Hepatic stellate cell (primary cell): ENCODE results near the gene RFK.
"Not testable (repeated sequence)": the region's sequence is repeated elsewhere in the genome, so short reads cannot be mapped to it uniquely, and the experiment has no call there.

ENCODE experiments used
- DNase-seq: peaks from one replicate; pipeline ENCODE4 v3.0.0; 2011; ENCODE audit warnings: low spot score

RFK gene

DNA sequence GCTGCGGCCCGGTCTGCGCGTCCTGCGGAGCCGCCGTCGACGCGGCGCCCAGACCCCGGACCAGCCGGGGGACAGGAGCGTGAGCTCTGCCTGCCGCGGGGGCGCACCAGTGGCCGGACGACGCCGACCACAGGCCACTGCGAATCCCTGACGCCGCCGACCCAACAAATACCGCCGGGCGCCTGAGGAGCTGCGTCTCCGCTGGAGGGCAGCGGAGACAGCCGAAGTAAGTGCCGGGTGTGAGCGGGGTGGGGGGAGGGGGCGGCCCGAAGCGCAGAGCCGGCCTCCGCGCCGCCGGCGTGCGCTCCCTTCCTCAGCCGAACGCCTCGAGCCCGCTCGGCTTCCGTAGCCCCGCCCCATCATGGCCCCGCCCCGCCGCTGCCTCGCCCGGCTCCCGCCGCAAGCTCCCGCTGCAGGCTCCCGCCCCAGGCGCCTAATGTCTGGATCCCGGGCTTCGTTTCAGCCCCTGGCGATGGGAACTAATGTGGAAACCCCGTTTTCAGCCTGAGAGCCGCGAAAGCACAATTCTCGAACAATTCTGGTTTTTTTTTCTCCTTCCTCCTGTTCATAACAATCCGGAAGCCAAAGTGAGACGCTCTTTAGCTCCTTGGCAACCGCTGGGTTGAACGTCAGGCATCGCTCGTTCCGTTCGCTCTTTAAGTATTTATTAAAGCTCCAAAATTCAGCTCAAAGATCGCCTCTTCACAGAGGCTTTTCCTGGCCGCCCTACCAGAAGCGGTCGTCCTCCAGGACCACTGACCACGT is at the start of gene RFK:
TSS of gene RFK (minus strand) at position 232 of the 765 bp plus-strand sequence. CDS start 255 bp downstream, outside the sequence.
- peak; percentile 86 for DNase-seq

DNA sequence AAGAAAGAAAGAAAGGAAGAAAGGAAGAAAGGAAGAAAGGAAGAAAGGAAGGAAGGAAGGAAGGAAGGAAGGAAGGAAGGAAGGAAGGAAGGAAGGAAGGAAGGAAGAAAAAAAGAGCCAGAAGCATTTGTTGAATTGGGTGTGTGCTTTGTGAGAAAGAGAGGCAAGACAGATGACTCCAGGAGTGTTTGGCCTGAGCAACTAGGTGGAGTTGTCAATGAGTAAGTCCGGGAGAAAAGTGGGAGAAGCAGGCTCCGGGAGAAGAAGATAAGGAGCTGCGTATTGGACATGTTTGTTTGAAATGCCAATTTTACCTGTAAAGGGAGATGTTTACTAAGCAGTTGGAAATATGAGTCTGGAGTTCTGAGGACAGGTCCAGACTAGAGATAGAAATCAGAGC is 49.7 kb upstream of the RFK start:
- no peak for DNase-seq

DNA sequence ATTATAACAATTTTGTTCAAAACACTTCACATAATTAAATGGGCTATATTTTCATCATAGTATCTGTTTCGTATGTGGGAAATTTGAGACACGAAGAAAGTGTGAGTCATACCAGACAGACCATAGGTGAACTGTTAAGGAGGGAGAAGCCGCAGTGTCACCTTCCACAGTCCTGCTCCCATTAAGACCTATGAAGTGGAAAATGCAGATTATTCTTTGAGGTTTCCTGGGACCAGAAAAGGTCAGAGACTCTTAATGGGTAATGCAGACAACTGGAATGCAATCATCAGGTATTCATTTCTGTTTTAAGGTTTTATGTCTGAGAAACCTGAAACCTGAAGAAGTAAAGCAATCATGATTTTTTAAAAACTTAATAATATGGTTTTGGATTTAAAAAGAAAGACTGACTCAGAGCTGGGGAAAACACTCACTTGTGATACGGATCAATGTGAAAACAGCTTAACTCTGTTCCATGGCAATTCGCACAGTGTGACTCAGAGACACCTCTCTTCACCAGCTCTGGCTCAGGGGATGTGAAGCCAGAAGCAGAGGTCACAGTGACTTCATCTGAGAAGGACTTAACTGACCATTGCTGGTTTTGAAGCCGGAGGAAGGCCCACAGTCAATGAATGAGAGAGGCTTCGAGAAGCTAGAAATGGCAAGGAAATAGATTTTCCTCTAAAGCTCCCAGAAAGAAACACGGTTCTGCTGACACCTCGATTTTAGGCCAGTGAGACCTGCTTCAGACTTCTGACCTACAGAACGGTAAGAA is 47.5 kb upstream of the RFK start:
- DNase-seq, result no peak

DNA sequence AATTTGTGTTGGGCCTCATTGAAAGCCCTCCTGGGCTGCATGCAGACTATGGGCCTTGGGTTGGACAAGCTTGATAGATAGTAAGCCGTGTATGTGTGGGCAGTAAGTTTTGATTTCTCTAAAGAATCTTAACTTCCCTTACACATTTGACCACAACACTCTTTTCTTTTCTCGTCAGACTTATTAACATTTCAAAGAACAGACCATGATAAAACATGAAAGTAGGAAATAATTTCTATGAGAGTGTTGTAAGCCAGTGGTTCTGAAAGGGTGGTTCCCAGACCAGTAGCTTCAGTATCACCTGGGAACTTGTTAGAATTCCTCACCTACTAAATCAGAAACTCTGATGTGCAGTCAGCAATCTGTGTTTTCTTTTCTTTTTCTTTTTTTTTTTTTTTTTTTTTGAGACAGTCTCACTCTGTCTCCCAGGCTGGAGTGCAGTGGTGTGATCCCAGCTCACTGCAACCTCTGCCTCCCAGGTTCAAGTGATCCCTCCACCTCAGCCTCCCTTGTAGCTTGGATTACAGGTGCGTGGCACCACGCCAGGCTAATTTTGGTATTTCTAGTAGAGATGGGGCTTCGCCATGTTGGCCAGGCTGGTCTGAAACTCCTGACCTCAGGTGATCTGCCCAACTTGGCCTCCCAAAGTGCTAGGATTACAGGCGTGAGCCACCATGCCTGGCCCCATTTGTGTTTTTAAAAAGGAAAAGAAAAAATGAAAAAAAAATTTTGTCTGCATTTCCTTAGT is 44.8 kb upstream of the RFK start:
- no peak for DNase-seq

DNA sequence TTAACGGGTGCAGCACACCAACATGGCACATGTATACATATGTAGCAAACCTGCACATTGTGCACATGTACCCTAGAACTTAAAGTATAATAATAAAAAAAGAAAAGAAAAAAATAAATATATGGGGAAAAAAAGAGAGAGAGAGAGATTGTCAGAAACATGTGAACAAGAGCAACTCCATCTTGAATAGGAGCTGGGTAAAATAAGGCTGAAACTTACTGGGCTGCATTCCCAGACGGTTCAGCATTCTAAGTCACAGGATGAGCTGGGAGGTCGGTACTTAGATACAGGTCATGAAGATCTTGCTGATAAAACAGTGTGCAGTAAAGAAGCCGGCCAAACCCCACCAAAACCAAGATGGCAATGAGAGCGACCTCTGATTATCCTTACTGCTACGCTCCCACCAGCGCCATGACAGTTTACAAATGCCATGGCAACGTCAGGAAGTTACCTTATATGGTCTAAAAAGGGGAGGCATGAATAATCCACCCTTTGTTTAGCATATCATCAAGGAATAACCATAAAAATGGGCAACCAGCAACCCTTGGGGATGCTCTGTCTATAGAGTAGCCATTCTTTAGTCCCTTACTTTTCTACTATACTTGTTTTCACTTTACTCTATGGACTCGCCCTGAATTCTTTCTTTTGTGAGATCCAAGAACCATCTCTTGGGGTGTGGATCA is 42.9 kb upstream of the RFK start:
- not testable (repeated sequence) for DNase-seq

DNA sequence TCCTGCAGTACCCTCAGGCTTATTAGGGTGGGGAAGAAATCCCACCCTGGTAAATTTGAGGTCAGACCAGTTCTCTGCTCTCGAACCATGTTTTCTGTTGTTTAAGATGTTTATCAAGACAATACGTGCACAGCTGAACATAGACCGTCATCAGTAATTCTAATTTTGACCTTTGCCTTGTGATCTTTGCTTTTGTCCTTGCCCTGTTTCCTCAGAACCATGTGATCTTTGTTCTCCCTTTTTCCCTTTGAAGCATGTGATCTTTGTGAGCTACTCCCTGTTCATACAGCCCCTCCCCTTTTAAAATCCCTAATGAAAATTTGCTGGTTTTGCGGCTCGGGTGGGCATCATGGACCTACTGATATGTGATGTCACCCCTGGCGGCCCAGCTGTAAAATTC is 40.7 kb upstream of the RFK start:
- not testable (repeated sequence) for DNase-seq

DNA sequence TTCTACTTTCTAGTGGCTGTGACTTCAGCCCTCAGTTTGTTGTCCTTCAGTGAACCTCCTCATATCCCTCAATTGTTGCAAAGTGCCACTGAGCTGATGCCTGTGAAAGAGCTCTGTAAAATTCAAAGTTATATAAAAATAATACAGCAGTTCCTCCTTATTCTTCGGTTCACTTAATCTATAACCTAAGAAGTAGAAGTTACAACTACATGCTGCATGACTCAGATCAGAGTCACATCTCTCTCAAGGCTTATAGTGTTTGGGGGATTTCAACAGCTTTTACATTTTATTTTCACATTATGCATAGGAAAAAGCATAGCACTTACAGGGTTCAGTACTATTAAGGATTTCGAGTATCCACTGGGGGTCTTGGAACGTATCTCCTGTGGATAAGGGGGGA is 39.6 kb upstream of the RFK start:
- DNase-seq, result no peak

DNA sequence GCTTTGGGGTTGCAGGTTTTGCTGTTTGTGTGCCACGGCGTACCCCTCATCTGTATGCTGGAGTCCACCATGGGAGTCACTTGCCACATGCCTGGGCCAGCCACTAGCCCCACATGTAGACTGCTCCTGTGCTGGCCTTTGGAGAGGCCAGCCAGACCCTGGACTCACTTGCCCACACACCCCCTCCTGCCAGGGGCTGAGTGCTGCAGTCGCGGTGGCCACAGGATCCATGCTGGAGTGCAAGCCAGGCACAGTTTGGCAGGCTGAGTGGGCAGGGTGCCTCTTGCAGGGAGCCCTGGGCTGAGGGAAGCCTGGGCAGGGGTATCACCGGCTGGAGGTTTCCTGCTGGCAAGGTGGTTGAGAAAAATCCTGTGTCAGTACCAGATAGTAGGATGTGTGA is 39.2 kb upstream of the RFK start:
- no peak for DNase-seq

DNA sequence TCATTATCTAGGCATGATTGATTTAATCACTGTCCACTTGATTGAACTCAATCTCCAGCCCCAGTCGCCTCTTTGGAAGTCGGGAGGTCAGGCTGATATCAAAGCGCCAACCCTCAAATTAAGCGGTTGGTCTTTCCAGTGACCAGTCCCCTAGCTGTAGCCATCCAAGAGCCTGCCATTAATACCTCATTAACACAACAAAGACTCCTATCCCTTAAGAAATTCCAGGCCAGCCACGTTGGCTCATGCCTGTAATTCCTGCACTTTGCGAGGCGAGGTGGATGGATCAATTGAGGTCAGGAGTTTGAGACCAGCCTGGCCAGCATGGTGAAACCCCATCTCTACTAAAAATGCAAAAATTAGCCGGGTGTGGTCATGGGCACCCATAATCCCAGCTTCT is 37.4 kb upstream of the RFK start:
- no peak for DNase-seq

DNA sequence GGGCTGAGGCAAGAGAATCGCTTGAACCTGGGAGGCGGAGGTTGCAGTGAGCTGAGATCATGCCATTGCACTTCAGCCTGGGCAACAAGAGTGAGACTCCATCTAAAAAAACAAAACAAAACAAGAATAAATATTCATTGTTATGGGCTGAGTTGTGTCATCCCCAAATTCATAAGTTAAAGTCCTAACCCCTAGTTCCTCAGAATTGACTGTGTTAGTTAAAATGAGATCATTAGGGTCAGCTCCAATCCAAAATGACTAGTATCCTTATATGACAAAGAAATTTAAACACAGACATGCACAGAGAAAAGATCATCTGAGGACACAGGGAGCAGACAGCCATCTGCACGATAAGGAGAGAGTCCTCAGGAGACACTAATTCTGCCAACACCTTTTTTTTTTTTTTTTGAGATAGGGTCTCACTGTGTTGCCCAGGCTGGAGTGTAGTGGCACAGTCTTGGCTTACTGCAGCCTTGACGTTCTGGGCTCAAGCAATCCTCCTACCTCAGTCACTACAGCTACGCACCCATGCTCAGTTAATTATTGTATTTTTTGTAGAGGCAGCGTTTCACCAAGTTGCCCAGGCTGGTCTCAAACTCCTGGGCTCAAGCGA is 32.7 kb upstream of the RFK start:
- DNase-seq, result no peak

DNA sequence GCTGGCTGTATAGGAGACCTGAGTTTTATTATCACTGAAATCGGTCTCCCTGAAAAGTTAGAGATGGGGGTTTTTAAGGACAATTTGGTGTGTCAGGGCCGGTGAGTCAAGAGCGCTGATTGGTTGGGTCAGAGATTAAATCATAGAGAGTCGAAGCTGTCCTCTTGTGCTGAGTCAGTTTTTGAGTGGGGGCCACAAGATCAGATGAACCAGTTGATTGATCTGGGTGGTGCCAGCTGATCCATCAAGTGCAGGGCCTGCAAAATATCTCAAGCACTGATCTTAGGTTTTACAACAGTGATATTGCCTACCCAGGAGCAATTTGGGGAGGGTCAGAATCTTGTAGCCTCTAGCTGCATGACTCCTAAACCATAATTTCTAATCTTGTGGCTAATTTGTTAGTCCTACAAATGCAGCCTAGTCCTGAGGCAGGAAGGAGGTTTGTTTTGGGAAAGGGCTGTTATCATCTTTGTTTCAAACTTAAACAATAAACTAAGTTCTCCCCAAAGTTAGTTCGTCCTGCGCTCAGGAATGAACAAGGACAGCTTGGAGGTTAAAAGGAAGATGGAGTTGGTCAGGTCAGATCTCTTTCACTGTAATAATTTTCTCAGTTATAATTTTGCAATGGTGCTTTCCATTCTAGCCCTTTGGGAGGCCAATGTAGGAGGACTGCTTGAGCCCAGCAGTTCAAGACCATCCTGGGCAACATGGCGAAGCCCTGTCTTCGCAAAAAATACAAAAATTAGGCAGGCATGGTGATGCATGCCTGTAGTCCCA is 31.6 kb upstream of the RFK start:
- DNase-seq, result no peak

DNA sequence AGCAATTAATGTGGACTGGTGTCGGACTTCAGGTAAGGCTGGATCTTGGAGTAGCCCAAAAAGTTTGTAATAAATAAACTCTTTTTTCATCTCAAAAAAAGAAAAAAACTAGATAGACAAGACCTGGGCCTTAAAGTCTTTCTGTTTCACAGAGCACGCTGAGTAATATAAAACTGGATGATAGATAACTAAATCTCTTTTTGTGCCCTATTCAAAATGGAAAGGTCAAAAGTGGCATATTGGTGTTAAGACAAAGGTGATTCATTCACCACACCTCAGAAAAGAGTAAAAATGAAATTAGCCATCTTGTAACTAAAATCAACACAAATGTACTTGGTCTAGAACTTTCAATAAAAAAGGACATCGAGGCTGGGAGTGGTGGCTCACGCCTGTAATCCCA is 30.3 kb upstream of the RFK start:
- DNase-seq, result no peak

DNA sequence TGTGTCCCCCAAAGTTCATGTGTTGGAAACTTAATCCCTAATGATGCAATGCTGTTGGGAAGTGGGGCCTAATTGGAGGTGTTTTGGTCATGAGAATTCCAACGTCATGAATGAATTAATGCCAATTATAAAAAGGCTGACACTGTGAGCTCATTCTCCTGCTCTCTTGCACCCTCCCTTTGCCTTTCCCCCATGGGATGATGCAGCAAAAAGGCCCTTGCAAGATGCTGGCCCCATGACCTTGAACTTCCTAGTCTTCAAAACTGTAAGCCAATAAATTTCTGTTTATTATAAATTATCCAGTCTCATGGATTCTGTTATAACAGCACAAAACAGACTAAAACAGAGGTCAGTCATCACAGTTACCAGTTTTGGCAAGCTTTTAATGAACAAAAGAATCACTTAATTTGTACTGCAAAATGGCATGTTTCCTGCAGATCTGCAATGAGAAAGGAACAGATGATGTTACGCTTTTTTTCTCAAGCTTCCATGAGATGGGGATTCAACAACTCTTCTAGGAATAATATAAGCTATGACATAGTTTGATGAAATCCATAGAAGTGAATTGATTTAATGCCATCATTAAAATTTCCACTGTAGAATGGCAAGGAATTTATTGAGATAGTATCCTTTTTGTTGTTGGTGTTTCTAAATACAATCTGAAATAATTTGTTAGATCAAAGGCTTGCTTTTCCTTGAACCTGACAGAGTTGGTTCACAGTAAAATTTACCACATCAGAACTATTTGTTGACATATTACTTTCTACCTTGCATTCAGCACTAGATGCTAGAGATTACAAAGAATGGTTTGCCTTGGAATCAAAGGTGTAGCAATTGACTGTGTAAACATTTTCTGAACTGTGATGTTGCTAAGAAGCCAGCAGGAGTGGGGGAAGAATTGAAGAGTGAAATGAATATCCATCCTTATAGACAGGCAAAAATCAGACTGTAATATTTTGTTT is 29.3 kb upstream of the RFK start:
- no peak for DNase-seq

DNA sequence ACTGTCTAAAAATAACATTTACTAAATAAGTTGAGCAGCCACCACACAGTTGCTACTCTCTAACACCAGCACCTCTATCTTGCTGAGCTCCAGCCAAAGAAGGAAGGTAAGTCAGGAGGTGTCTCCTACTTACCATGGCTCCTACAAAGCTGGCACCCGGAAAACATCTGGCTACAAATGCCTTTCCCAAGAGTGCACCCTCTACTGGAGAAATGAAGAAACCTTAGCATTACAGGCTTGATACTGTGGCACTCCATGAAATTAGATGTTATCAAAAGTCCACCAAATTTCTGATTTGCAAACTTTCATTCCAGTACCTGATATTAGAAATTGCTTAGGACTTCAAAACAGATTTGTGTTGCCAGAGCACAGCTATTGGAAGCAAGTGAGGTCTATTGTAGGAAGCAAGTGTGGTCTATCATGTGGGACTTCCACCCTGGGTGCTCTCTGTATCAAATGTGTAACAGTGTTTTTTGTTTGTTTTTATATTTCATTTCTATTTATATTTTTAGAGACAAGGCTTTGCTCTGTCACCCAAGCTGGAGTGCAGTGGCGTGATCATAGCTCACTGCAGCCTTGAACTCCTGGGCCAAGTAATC is 25.7 kb upstream of the RFK start:
- peak; percentile 21 for DNase-seq

DNA sequence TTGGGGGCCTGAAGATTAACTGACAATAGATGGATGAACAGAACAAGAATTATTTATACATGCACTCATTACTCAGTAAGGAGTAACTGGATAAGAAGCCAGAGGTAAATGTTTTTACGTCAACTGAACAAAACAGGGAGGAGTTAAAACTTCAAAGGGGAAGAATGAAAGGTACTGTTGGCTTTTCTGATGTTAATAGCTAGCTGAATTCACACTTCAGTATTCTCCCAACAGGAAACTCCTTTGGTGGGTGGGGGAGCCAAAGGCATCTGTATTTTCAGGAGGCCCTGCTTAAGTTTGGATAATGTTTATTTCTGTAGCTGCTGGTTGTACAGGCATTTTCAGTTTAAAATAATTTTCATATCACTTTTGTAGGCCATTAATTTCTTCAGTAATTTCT is 23.2 kb upstream of the RFK start:
- DNase-seq, result no peak

DNA sequence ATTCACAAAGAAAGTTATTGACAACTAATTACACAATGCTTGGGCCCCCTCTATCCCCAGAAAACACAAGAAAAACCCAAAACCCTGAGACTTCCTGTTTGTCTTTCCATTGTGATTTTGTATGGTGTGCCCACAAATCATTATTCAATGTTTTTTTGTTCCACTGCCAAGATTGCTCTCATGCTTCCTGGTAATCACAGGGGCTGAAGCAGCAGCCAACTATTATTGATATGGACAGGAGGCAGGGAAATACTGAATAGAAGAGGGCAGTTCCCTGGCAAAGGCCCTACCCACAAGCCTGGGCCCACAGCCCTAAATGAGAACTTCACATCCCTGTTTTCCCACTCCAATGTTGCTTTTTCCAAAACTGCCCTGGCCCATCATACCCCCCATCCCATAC is 21.5 kb upstream of the RFK start:
- DNase-seq, result no peak

DNA sequence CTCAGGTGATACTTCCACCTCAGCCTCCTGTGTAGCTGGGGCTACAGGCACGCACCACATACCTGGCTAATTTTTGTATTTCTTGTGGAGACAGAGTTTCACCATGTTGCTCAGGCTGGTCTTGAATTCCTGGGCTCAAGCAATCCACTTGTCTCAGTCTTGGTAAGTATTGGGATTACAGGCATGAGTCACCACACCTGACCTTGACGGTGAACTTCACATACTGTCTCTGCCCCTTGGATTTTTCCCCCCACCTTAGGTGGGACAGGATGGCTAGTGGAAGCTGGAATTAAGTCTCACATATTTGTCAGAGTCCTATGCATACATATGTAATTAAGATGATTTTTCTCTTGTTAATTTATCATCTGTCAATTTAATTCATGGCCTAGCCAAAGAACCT is 20.9 kb upstream of the RFK start:
- DNase-seq, result no peak

DNA sequence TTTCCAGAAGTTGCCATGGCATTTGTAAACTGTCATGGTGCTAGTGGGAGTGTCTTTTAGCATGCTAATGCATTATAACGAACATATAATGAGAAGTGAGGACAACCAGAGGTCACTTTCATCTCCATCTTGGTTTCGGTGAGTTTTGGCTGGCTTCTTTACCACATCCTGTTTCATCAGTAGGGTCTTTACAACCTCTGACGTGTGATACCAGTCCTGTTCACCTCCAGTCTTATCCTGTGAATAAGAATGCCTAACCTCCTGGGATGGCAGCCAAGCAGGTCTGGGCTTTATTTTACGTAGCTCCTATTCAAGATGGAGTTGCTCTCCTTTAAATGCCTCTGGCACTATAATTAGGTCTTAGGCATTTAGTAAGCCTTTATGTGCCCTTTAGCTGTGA is 20.4 kb upstream of the RFK start:
- no peak for DNase-seq

DNA sequence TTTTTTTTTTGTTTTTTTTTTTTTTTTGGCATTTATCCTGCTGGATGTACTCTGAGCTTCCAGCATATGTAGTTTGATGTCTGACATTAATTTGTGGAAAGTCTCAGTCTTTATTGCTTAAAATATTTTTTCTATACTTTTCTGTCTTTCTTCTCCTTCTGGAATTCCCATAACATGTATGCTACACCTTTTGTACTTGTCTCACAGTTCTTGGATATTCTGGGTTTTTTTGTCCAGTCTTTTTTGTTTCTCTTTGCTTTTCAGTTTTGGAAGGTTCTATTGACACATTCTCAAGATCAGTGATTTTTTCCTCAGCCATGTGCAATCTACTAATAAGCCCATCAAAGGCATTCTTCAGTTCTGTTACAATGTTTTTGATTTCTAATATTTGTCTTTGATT is 19.4 kb upstream of the RFK start:
- no peak for DNase-seq

DNA sequence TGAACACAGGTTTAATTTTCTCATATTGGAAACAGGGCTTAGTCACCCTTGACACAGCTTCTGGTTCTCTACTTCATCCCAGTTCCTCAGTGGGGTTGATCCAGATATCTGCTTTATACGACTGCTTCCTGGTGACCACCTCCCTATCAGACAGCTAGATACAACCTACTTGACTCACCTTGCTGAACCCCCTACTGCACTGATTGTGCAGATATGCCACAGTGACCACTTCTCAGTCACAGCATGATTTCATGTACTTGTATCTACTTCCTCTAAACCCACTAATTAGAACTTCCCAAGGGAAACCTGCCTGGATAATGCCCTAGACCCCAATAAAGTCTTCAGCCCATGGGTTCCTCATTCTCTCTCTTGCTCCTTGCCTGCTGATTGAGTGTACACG is 18.4 kb upstream of the RFK start:
- DNase-seq, result no peak
